Common myeloid progenitor, CD34-positive (primary cell): ENCODE measurements around the gene ST6GALNAC6.
A peak's percentile ranks its signal among the peaks of the same experiment; 100 is the strongest.

Source experiments
- CTCF ChIA-PET: fragments of 350-600 bp; sonication (Branson Sonifier 250); formaldehyde crosslinking; loops from one replicate; lab custom pipeline; 2021; ENCODE audit warnings: antibody characterized with exemption; lab: Charles Lee
- POLR2A ChIA-PET: fragments of 350-600 bp; sonication (Branson Sonifier 250); formaldehyde crosslinking; loops from one replicate; lab custom pipeline; 2021; ENCODE audit warnings: antibody characterized with exemption; lab: Charles Lee
- DNase-seq, 3 donors: peaks; one replicate each; pipeline versions ENCODE4 v3.0.0 to v3.0.0-alpha.2; 2013
- H3K27ac ChIP-seq, 2 experiments: 1 replicate in 1 of 2; 2 replicates in 1 of 2; pipeline ENCODE4 v1.7.0; 2013; ENCODE audit warnings: inconsistent platforms in 2 of 2, low read length in 2 of 2, mild to moderate bottlenecking in 2 of 2, low read depth in 1 of 2, moderate library complexity in 1 of 2; ENCODE audit not compliant: severe bottlenecking in 2 of 2, insufficient read depth in 1 of 2, poor library complexity in 1 of 2
- H3K27me3 ChIP-seq, 5 experiments: replicated peaks in 2 of 5; 1 replicate in 3 of 5; 2 replicates in 2 of 5; pipeline versions ENCODE4 v1.6.1 to v1.7.0; 2013; ENCODE audit warnings: low read length in 4 of 5, mild to moderate bottlenecking in 2 of 5, moderate library complexity in 2 of 5, inconsistent platforms in 1 of 5; ENCODE audit not compliant: insufficient read depth in 5 of 5, control insufficient read depth in 4 of 5
- H3K36me3 ChIP-seq, 4 experiments: 1 replicate in 2 of 4; 2 replicates in 2 of 4; pipeline versions ENCODE4 v1.6.1 to v1.7.0; 2013; ENCODE audit warnings: low read length in 3 of 4, control low read depth in 1 of 4, mild to moderate bottlenecking in 1 of 4; ENCODE audit not compliant: control insufficient read depth in 4 of 4, insufficient read depth in 4 of 4
- H3K4me1 ChIP-seq, 4 experiments: 1 replicate in 3 of 4; 2 replicates in 1 of 4; pipeline versions ENCODE4 v1.6.1 to v1.7.1; 2013; ENCODE audit warnings: low read length in 3 of 4, mild to moderate bottlenecking in 3 of 4, control low read depth in 1 of 4, inconsistent platforms in 1 of 4, moderate library complexity in 1 of 4; ENCODE audit not compliant: control insufficient read depth in 4 of 4, insufficient read depth in 4 of 4; ENCODE audit errors: control extremely low read depth in 1 of 4
- H3K4me3 ChIP-seq, 7 experiments: 1 replicate in 4 of 7; 2 replicates in 3 of 7; pipeline versions ENCODE4 v1.5.1 to v1.7.0; 2013; ENCODE audit warnings: mild to moderate bottlenecking in 7 of 7, low read length in 6 of 7, moderate library complexity in 6 of 7, inconsistent platforms in 2 of 7, low read depth in 2 of 7, control low read depth in 1 of 7; ENCODE audit not compliant: insufficient read depth in 4 of 7, control insufficient read depth in 1 of 7; ENCODE audit errors: extremely low read depth in 1 of 7
- H3K9me3 ChIP-seq, 5 experiments: 1 replicate in 4 of 5; 2 replicates in 1 of 5; pipeline versions ENCODE4 v1.6.1 to v1.7.1; 2013; ENCODE audit warnings: low read length in 4 of 5, mild to moderate bottlenecking in 2 of 5, inconsistent platforms in 1 of 5, low read depth in 1 of 5, moderate library complexity in 1 of 5; ENCODE audit not compliant: control insufficient read depth in 4 of 5, insufficient read depth in 2 of 5; ENCODE audit errors: control extremely low read depth in 1 of 5
- WGBS: methylation state at CpG from one replicate; pipeline ENCODE4 v1.1.5; 2013; ENCODE audit not compliant: insufficient coverage; 5-methylcytosine and 5-hydroxymethylcytosine counted together

The ST6GALNAC6 gene

GRCh38 chr9:127944586-127945218 lies 45.3 kb upstream of the ST6GALNAC6 start:
- CTCF ChIA-PET: interaction anchor here (0.9 to 14.2 kb wide), 13 partner anchors 11 to 180 kb away, joined by 3 to 245 read pairs (median 7); no protein-coding TSS in a partner anchor

GRCh38 chr9:127943731-127944144 lies 44.3 kb upstream of the ST6GALNAC6 start:
- Histone ChIP-seq H3K27ac (no peak overlapping the region), H3K4me3 (peak overlapping the region in 2 of 7 experiments; percentile 23 to 55), H3K27me3 (no peaks in the 10 kb centered on the region), H3K36me3 (peaks cover 2 to 17% (median 10%) of the 10 kb centered on the region in 4 experiments), H3K9me3 (no peaks in the 10 kb centered on the region), H3K4me1 (peaks cover 0 to 19% (median 12%) of the 10 kb centered on the region in 4 experiments)
- peak; percentile 85 to 94 (median 92) for DNase-seq
- 30% methylated on average over 11 of the region's 13 CpGs for WGBS
- ChIA-PET POLR2A (interaction anchor here (0.6 to 1.0 kb wide), 2 partner anchors 52 to 165 kb away, joined by 3 read pairs; no protein-coding TSS in a partner anchor), CTCF (interaction anchor here (0.8 to 14.2 kb wide), 27 partner anchors 9 to 203 kb away, joined by 3 to 245 read pairs (median 5); no protein-coding TSS in a partner anchor)

More at GRCh38 chr9:127944586-127945218, 45.3 kb upstream of the ST6GALNAC6 start:
- POLR2A ChIA-PET: interaction anchor here (0.6 to 1.0 kb wide), 2 partner anchors 51 to 164 kb away, joined by 3 read pairs; no protein-coding TSS in a partner anchor
- Histone ChIP-seq H3K9me3 (no peaks in the 10 kb centered on the region), H3K27me3 (no peaks in the 10 kb centered on the region), H3K36me3 (peaks cover 2 to 17% (median 10%) of the 10 kb centered on the region in 4 experiments), H3K4me3 (no peak overlapping the region), H3K4me1 (peaks cover 0 to 22% (median 15%) of the 10 kb centered on the region in 4 experiments), H3K27ac (no peak overlapping the region)
- 96% methylated on average over 37 of the region's 38 CpGs for WGBS
- no peak for DNase-seq

- H3K36me3 ChIP-seq: peaks cover 2 to 17% (median 10%) of the 10 kb centered on the region in 4 experiments
- CTCF ChIA-PET: interaction anchor here (0.7 to 14.2 kb wide), 30 partner anchors 8 to 204 kb away, joined by 3 to 245 read pairs (median 5); partner anchors contain the start of gene EEIG1
Observed at GRCh38 chr9:127943011-127943662, 43.7 kb upstream of the ST6GALNAC6 start.

GRCh38 chr9:127942216-127943010 lies 43.0 kb upstream of the ST6GALNAC6 start:
- H3K36me3 ChIP-seq: peaks cover 2 to 17% (median 10%) of the 10 kb centered on the region in 4 experiments

More at GRCh38 chr9:127943011-127943662, 43.7 kb upstream of the ST6GALNAC6 start:
- DNase-seq: no peak
- POLR2A ChIA-PET: no interaction called here
- Histone ChIP-seq H3K9me3 (no peaks in the 10 kb centered on the region), H3K4me3 (peak overlapping the region in 2 of 7 experiments; percentile 23 to 55), H3K4me1 (peaks cover 0 to 19% (median 13%) of the 10 kb centered on the region in 4 experiments), H3K27ac (no peak overlapping the region), H3K27me3 (no peaks in the 10 kb centered on the region)
- WGBS: 65% methylated on average over 12 of the region's 14 CpGs

GRCh38 chr9:127941961-127942215 lies 42.5 kb upstream of the ST6GALNAC6 start:
- CTCF ChIA-PET: interaction anchor here (1.0 to 14.2 kb wide), 15 partner anchors 9 to 187 kb away, joined by 3 to 245 read pairs (median 4); partner anchors contain the start of gene PIP5KL1
- Histone ChIP-seq H3K27ac (no peak overlapping the region), H3K27me3 (no peaks in the 10 kb centered on the region), H3K9me3 (no peaks in the 10 kb centered on the region), H3K4me3 (no peak overlapping the region), H3K36me3 (peaks cover 2 to 17% (median 10%) of the 10 kb centered on the region in 4 experiments), H3K4me1 (peaks cover 2 to 29% (median 23%) of the 10 kb centered on the region in 4 experiments)
- WGBS: 94% methylated on average over 3 of the region's 3 CpGs
- POLR2A ChIA-PET: interaction anchor here (0.6 kb wide), 1 partner anchor 118 kb away, joined by 6 read pairs; no protein-coding TSS in a partner anchor
- no peak for DNase-seq

More at GRCh38 chr9:127942216-127943010, 43.0 kb upstream of the ST6GALNAC6 start:
- WGBS: 92% methylated on average over 10 of the region's 18 CpGs
- Histone ChIP-seq H3K27ac (peak overlapping the region in 1 of 2 experiments; percentile 25), H3K4me3 (no peak overlapping the region), H3K27me3 (no peaks in the 10 kb centered on the region), H3K4me1 (peaks cover 0 to 24% (median 18%) of the 10 kb centered on the region in 4 experiments), H3K9me3 (no peaks in the 10 kb centered on the region)
- DNase-seq: peak; percentile 46 to 68 (median 63)
- ChIA-PET POLR2A (interaction anchor here (0.6 kb wide), 1 partner anchor 117 kb away, joined by 6 read pairs; no protein-coding TSS in a partner anchor), CTCF (interaction anchor here (0.7 to 14.2 kb wide), 24 partner anchors 8 to 186 kb away, joined by 3 to 245 read pairs (median 4); partner anchors contain the start of genes EEIG1, PIP5KL1 and ST6GALNAC4)
